ENCODE results near the gene SMARCD2.
"Not testable (repeated sequence)": the region's sequence is repeated elsewhere in the genome, so short reads cannot be mapped to it uniquely, and the experiment has no call there.

DNA sequence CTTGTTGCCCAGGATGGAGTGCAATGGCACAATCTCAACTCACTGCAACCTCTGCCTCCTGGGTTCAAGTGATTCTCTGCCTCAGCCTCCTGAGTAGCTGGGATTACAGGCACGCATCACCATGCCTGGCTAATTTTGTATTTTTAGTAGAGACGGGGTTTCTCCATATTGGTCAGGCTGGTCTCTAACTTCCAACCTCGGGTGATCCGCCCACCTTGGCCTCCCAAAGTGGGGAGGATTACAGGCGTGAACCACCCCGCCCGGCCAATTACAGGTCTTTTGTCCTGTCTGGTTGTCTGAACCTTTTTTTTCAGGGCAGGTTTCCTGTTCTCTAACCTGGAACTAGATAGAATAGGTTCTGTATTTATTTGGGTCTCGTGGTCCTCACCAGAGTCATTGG lies 13.9 kb upstream of the SMARCD2 start:
- TF ChIP-seq, protein P1, sequence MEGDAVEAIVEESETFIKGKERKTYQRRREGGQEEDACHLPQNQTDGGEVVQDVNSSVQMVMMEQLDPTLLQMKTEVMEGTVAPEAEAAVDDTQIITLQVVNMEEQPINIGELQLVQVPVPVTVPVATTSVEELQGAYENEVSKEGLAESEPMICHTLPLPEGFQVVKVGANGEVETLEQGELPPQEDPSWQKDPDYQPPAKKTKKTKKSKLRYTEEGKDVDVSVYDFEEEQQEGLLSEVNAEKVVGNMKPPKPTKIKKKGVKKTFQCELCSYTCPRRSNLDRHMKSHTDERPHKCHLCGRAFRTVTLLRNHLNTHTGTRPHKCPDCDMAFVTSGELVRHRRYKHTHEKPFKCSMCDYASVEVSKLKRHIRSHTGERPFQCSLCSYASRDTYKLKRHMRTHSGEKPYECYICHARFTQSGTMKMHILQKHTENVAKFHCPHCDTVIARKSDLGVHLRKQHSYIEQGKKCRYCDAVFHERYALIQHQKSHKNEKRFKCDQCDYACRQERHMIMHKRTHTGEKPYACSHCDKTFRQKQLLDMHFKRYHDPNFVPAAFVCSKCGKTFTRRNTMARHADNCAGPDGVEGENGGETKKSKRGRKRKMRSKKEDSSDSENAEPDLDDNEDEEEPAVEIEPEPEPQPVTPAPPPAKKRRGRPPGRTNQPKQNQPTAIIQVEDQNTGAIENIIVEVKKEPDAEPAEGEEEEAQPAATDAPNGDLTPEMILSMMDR (IDR thresholded peaks at IDR 0.05): not testable (repeated sequence)
- not testable (repeated sequence) for TF ChIP-seq ZFX (IDR thresholded peaks at IDR 0.05; ENCODE audit: borderline replicate concordance)
